Coronary artery (tissue), 2 donors: ENCODE measurements around the gene UBASH3B.

Experiments
- DNase-seq: peaks from one replicate; pipeline ENCODE4 v3.0.0-alpha.2; 2017; ENCODE audit warnings: low spot score
- H3K27ac ChIP-seq, 2 donors: fragments of 200-600 bp; sonication (generic); one replicate each; pipeline ENCODE4 v1.5.1; 2016 to 2019
- H3K4me3 ChIP-seq: fragments of 200-600 bp; sonication (generic); 2 replicates; pipeline ENCODE4 v1.5.1; 2016; ENCODE audit warnings: mild to moderate bottlenecking, moderate library complexity
- TF ChIP-seq, protein P1 (sequence below): fragments of 200-600 bp; sonication (generic); IDR thresholded peaks from one replicate; pipeline ENCODE4 v1.5.1; 2019; ENCODE audit warnings: antibody characterized with exemption

UBASH3B gene

DNA sequence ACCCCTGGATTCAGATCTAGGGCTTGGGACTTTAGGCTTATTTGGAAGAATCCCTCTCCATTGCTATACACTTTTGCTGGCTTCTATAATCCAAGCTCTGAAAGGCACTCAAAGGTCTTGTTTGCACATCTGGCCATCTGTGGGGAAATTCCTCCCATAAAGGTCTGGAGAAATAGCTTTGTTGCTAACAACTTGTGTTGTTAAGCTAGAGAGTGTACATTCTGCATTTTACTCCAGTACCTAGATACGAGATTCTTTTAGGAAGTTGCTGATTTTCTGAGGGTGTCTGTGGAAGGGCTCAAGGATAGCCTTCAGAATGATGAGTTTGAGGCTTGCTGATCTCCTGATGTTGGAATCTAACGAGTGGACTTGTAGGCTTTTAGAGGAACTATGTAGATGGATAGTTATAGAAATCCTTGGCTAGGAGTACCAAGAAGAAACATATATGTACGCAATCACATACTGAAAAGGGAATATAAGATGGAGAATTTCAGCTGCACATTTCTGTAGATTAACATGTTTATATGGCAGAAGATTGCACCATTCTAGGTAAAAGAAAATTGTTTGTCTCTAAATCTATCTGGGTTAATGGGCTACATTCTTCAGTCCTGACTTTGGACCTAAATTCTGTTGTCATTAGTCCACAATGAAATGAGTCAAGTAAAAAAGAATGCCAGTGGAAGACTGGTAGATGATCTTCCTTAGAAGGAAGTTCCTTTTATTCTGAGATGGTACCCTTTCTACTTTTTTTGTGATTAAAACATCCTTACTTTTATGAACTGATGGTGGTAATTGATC is 51.0 kb downstream of the UBASH3B start:
- TF ChIP-seq, protein P1, sequence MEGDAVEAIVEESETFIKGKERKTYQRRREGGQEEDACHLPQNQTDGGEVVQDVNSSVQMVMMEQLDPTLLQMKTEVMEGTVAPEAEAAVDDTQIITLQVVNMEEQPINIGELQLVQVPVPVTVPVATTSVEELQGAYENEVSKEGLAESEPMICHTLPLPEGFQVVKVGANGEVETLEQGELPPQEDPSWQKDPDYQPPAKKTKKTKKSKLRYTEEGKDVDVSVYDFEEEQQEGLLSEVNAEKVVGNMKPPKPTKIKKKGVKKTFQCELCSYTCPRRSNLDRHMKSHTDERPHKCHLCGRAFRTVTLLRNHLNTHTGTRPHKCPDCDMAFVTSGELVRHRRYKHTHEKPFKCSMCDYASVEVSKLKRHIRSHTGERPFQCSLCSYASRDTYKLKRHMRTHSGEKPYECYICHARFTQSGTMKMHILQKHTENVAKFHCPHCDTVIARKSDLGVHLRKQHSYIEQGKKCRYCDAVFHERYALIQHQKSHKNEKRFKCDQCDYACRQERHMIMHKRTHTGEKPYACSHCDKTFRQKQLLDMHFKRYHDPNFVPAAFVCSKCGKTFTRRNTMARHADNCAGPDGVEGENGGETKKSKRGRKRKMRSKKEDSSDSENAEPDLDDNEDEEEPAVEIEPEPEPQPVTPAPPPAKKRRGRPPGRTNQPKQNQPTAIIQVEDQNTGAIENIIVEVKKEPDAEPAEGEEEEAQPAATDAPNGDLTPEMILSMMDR = no peak
- H3K27ac ChIP-seq = no peak overlapping the region
- DNase-seq = no peak
- H3K4me3 ChIP-seq = no peak overlapping the region

DNA sequence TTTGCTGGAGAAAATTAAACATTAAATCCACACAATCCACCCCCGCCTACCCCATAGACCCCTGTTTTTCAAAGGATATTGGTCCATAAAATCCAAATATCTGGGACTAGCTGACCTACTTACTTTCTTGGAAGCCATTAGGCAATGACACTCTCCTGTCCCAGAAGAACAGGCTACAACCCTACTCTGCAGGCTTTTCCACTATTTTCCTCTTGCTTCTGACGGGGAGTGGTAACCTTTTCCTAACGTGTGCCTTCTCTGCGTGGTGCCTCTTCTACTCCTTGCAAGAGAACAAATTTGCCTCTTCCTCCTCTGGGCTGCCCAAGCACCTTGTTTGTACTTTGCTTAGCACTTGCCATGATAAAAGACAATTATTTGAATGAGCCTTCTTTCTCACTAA is 51.6 kb downstream of the UBASH3B start:
- TF ChIP-seq, protein P1 = no peak
- H3K27ac ChIP-seq = no peak overlapping the region
- H3K4me3 ChIP-seq = no peak overlapping the region
- no peak for DNase-seq

DNA sequence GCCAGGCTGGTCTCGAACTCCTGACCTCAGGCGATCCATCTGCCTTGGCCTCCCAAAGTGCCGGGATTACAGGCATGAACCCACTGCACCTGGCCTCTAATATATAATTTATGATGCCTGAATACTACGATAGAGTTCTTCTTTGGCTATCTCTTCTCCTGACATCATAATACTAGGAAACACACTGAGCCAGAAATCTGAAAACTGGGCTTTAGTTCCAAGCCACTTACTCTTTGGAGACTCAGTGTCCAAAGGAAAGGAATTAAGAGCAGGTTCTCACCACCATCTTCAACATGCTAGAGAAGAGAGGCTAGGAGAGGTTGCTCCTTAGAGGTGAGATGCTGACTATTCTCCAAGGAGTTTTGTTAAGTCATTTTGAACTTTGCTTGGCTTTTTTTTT is 52.4 kb downstream of the UBASH3B start:
- Histone ChIP-seq H3K27ac (no peak overlapping the region), H3K4me3 (no peak overlapping the region)
- no peak for DNase-seq
- TF ChIP-seq, protein P1 = no peak

DNA sequence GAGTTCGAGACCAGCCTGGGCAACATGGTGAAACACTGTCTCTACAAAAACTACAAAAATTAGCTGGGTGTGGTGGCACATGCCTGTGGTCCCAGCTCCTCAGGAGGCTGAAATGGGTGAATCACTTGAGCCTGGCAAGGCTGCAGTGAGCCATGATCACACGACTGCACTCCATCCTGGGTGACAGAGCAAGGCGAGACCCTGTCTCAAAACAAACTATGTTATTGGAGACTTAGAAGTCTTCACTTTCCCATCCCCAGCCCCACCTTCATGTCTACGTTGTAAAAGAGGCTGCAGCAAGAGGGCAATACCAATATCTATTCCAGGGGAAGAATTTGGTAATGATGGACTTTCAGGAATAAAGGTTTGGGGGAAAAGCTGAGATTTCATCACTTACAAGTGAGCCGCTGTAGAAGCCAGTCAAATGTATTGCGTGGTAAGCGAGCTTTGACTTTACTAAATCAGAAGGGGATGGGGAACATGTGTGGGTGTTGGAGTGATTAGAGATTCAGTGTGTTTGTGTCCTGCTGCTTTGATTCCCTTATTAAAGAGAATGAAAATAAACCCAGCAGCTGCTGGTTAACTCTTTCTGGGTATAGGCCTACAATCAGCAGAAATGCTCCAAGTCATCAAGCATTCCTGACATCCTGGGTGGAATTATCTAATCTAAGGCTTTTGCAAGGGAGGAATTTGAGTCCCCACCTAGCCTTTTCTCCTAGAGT is 53.7 kb downstream of the UBASH3B start:
- TF ChIP-seq, protein P1 = no peak
- H3K4me3 ChIP-seq = no peak overlapping the region

DNA sequence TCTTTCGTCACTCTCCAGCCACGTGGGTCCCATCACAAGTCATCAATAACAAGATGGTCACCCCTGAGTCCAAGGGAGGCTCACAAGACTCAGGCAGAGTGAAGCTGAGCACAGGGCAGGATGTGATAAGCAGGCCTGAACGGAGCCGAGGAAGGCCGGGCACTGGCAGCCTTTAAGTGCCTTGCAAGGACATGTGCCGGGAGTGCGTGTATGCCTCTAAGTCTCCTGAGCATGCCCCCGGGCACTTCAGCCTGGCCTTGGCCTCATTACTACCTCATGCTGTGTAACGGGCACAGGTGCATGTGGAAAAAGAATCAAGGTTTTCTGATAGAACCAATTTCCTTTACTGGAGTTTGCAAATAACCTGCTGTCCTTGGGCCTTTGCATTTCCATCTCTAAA is 55.8 kb downstream of the UBASH3B start:
- TF ChIP-seq, protein P1 = no peak
- H3K4me3 ChIP-seq = no peak overlapping the region
- no peak overlapping the region for H3K27ac ChIP-seq
- no peak for DNase-seq

More for the DNA sequence above, 53.7 kb downstream of the UBASH3B start:
- DNase-seq = no peak
- no peak overlapping the region for H3K27ac ChIP-seq

DNA sequence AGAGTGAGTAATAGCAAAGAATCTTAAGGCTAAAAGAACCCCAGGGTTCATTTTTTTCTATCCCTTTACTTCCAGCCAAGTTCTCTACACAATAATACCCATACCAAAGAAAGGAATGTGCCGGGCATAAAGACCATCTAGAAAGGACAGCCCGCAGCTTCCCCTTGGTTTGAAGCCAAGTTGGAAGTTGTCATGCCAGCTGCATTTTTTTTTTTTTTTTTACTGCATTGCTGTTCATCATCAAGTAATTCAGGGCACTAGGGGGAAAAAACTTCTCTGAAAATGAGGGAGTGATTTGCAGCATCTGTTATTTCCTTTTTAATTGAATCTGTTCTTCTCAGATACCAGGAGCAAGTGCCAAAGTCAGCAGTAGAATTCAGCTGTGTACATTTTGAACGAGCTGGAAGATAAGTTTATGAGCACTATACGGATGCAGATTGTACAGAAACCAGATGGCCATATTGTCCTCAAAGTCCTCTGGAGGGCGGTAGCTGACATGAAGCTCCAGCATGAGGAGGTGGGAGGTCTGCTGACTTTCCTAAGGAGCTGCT is 56.4 kb downstream of the UBASH3B start:
- Histone ChIP-seq H3K27ac (no peak overlapping the region), H3K4me3 (no peak overlapping the region)
- no peak for DNase-seq
- TF ChIP-seq, protein P1 = no peak
